Fibroblast of peridontal ligament (primary cell): ENCODE results near the gene JOSD2.
A peak's percentile ranks its signal among the peaks of the same experiment; 100 is the strongest.

Experiments
- DNase-seq: peaks from one replicate; pipeline ENCODE4 v3.0.0-alpha.2; 2010; ENCODE audit errors: extremely low read depth

The JOSD2 gene, protein sequence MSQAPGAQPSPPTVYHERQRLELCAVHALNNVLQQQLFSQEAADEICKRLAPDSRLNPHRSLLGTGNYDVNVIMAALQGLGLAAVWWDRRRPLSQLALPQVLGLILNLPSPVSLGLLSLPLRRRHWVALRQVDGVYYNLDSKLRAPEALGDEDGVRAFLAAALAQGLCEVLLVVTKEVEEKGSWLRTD

DNA sequence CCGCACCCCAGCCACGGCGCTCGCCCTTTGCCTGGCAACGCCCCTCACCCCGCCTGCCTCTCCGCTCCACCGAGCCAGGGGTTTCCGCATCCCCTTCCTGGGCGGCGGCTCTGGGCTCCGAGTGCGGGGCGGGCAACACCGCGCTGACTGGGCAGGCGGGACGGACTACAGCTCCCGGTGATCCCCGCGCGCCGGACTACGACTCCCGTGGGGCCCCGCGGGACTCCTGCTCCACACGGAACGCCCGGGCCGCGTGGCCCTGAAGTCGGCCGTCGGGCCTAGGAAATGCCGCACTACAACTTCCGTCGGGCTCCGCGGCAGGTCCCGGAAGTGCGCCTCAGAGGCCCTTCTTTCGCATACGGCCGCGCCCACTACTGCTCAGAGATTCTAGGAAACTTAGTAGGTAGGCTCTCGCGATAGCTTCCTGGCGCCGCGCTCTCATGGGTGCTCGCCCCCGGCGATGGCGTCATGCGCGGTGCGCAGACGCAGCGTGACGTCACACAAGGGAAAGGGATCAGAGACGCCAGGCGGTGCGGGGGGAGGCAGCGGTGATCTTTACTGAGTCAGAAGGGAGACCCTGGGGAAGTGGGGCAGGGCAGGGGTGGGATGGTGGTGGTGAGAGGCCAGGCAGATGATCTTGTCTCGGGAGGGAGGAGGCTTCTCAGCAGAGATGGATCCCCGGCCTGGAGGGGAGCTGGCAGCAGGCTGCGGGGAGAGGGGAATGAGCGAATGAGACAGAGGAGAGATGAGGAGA is at the start of gene JOSD2:
Gene JOSD2, minus strand, starts transcription at position 123 of the 754 bp plus-strand sequence. CDS start 760 bp downstream, outside the sequence.
- DNase-seq, result peak; percentile 99

DNA sequence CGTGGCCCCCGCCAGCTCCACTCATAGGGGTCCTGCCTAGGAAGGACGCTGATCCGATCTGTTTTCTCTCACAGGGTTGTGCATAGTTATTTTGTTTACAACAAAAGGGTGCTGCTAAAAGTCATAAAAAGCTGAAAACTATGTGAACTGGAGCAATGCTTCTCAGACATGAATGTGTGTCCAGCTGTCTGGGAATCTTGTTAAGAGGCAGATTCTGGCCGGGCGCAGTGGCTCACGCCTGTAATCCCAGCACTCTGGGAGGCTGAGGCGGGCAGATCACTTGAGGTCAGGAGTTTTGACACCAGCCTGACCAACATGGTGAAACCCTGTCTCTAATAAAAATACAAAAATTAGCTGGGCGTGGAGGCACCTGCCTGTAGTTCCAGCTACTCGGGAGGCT is 48.6 kb upstream of the JOSD2 start:
- no peak for DNase-seq

DNA sequence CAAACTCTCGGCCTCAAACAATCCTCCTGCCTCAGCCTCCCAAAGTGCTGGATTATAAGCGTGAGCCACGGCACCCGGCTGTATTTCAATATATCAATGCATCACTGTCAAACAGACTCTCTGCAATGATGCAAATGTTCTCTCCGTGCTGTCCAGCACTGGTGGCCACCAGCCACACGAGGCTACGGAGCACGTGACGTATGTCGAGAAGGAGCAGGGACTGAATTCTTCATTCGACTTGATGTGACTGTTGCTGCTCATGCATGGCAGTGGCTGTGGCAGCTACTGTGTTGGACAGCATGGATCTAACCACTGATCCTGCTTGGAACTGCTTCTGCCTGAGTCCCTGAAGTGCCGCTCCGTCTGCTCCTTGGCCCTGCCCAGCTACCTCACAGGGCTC is 47.5 kb upstream of the JOSD2 start:
- DNase-seq, result no peak

DNA sequence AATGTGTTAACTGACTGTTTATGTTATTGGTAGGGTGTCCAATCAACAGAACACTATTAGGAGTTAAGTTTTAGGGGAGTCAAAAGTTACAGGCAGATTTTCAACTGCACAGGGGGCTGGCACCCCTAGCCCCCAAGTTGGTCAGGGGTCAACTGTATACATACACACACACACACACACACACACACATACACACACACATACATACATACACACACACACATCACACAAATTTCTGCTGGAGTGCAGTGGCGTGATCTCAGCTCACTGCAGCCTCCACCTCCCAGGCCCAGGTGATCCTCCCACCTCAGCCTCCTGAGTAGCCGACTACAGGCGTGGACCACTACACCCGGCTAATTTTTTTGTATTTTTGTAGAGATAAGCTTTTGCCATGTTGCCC is 47.0 kb upstream of the JOSD2 start:
- no peak for DNase-seq

DNA sequence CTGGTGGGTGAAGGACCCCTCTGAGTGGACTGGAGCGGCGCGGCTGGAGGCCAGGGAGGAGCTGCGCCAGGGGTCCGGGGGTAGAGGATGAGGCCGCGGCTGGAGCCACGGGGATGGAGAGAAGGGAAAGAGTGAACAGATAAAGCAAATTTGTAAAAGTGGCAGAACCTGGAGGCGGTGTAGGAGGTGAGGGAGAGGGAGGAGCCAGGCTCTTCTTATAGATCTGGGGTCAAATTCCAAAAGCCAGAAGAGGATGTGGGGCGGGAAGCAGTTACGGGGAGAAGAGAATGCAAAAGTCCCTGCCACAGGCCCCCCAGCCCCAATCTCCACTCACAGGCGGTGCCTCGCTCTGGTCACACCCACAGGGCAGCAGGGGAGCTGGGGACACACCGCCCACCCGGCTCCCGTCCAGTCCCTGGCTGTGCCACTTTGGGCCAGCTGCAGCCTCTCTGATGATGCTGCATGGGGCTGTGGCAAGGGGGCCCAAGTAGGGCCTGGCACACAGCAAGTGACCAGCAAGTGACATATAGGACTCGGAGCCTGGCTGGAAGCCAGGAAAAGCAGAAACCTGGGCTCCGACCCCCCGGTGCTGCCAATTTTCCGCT is 46.1 kb upstream of the JOSD2 start:
- DNase-seq, result no peak

DNA sequence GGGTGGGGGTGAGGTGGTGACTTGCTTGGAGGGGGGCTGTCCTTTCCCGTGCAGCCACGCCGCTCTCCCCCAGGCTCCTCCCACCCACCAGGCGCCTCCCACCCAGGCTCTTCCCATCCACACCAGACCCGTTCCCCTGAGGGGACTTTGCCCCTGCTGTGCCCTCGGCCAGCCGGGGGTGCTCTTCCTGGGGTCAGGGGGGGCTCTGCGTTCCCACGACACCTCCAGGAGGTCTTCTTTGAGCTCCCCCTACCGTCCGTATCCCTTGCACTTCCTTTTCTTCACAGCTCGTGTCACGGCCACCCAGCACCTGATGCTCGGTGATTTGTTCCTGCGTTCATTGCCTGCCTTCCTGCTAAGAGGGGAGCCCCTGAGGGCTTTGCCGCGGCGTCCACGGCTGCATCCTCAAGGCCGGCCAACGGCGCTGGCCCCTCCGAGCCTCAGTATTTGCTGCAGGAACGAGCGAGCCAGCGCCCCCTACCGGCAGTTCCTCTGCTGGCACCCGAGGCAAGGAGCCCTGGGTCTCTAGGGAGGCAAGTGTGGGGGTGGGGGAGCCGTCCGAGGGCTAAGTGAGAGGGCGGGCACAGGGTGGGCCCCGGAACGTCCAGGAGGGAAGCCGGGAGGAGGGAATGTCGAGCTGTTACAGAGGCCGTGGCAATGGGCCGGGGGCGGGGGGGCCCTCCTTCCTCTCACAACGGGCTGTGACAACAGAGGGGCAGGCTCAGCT is 45.5 kb upstream of the JOSD2 start:
- DNase-seq, result peak; percentile 30

DNA sequence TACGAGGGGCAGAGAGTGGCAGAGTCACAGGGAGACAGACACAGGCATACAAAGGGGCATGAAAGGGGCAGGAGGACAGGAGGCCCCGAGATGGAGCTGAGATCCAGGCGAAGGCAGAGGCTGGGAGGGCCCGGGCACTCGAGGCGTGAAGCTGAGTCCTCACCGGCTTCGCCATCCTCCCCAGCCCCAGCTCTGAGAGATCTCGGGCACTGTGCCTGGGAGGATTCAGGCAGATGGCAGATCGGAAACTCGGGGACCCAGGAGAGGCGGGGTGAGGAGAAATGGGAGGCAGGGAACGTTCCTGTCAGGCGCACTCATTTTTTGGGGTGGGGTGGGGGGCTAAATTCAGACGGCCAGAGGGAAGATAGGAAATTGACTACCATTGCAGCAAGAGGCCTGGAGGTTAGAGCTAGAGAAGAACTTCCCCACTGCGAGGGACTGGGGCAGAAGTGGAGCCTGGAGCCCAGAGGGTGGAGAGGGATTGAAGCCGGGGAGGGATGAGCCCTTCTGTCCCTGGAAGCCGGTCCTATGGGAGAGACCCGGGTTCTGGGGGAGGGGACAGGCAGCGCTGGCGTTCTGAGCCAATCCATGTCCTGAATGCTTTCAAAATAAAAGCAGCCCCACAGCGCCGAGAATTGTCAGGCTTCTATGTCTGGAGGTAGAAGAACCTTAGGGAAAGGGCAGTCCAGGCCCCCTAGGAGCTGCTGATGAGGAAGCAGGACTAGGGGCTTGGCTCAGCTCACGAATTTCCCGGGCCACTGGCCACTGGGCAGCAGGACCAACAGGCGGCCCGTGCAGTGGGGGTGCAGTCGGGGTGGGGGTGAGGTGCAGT is 44.7 kb upstream of the JOSD2 start:
- DNase-seq, result no peak

DNA sequence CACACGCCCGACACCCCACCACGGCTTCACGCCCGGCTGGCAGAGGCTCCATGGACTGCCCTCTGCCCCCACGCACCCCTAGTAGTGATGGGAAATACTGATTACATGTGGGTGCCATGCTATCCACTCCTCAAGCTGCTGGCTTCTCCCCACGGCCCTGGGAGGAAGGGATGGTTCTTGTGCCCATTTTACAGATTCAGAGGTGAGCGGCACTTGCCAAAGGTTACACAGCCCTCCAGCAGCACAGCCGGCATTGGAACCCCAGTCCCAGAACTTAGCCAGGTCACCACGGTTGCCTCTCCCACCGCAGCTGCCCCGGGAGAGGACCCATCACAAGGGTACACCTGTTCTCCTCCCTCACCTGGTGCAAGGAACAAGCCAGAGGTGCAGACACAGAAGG is 44.0 kb upstream of the JOSD2 start:
- DNase-seq, result no peak

DNA sequence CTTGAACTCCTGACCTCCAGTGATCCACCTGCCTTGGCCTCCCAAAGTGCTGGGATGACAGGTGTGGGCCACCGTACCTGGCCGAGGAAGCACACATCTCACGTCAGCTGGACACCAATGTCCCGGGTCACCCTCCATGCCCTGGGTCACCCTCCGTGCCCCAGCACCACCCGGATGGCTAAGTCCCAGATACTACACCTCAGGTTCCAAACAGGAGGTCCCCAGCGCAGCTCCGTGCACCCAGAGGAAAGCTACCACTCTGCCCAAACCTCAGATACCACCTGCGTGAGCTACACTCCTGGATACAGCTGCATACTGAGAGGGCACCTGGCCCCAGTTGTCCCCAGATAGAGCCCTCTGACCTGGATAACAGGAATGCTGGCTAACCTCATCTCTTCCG is 43.2 kb upstream of the JOSD2 start:
- DNase-seq, result no peak

DNA sequence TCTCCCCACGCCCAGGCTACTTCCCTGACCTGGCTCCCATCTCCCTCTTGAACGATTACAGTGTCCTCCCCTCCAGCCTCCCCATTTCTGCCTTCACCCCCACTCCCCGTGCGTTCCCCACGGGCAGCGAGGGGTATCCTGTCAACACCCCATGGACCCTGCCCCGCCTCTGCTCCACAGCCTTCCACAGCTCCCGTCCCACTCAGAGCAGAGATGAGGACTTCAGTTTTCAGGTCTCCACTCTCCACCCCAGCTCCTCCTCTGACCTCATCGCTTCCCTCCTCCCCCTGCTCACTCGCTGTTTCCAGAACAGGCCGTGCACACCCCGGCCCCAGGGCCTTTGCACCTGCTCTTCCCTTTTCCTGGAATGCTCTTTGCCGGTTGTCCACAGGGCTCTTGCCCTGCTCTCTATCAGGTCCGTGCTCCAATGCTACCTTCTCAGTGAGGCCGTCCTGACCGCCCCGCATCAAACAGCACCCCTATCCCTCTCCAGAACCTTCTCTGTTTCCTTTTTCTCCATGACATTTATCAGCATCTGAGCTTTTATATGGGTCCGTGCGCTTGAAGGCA is 42.2 kb upstream of the JOSD2 start:
- DNase-seq, result no peak

DNA sequence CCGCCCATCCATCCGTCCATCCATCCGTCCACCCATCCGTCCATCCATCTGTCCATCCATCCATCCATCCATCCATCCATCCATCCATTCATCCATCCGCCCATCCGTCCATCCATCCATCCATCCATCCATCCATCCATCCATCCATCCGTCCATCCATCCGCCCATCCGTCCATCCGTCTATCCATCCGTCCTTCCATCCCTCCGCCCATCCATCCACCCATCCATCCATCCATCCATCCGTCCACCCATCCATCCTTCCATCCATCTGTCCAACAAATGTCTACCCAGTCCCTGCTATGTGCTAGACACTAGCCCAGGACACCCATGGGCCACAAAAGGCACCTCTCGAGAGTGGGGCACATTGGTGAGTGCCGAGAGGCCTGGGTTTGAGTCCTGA is 41.5 kb upstream of the JOSD2 start:
- no peak for DNase-seq

DNA sequence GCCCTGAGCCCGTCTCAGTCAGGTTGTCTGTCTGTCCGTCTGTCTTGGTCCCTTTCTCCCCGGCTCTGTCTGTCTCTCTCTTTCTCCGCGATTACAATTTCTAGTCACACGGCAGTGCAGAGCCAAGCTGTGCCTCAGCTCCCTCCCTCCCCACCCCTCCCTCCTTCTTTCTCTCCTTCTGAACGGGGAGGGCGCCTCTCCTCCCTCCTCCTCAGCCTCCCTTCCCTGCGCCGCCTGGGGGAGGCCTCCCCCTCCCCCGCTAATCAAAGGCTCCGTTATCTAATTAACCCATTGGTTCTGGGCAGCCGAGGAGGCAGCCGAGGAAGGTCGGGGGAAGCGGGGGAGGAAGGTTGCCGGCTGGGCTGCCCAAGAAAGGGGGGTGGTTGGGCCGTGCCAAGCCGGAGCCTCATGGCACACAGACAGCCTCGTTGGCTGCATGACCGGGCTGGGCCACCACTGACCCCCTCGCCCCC is 40.8 kb upstream of the JOSD2 start:
- DNase-seq, result no peak

DNA sequence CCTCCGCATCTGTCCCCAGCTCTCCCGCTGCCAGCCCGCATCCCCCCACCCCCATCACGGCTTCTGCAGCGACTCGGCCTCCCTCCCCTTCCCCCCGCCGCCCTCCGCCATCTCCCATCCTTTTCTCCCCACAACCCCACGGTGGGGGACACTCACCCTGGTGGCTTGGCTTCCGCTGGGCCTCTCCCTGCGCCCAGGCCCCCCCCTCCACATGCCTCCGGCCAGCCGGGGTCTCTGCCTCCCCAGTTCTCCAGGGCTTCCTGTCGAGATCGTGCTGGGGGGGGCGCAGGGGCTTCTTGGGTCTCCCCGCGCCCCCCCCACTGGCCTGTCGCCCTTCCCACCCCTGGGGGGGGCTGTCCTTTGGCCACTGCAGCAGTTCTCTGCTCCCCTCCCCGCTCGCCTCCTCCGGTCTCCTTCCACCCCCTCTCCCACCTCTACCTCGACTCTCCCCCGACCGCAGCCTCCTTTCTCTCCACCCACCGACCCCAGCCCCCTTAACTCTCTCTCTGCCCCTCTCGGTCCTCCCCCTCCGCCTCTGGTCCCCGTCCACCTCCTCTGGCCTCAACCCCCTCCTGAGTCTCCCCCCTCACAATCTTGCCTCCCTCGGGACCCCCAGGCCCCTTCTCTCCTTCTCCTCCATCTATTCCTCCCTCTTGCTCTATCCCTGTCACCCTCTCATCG is 40.2 kb upstream of the JOSD2 start:
- no peak for DNase-seq

DNA sequence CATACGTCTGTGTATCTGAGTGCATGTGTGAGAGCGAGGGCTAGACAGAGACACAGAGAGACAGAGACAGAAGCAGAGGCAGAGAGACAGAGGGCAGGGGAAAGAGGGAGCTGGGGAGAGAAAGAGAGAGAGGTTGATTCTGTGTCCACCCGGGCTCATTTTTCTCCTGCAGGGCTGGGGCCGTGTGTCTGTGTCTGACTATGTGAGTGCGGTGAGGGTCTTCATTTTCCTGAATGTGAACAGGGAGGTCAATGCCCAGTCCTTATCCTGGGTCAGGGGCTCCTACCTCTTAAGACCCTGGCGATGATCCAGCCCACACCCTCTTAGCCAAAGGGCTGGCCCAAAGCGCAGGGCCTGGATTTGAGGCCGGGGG is 39.6 kb upstream of the JOSD2 start:
- no peak for DNase-seq

DNA sequence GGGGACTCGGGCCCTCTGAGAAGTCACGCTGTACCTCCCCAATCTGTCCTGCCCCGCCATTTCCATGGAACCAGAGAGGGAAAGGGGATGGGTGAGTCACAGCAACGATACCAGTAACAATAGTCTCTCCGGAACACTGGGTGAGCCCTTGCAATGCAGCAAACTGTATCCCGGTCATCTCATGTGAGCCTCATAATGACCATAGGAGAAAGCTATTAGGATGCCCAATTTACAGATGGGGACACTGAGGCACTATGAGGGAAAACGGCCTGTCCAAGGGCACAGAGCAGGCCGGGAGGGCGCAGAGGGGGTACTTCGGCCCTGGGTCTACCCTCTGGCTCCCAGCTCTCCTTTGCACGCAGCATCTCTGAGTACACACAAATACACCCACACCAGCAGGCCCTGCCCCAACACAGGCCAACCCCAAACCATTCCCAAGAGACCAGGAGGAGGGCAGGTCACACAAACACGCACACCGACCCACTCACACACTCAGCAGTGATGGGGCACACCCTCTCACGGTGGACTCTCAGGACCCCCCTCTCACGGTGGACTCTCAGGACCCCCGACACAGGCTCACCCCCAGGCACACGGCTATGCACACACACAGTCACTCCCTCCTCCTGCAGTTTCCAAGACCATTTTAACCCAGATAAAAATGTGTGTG is 39.1 kb upstream of the JOSD2 start:
- no peak for DNase-seq

DNA sequence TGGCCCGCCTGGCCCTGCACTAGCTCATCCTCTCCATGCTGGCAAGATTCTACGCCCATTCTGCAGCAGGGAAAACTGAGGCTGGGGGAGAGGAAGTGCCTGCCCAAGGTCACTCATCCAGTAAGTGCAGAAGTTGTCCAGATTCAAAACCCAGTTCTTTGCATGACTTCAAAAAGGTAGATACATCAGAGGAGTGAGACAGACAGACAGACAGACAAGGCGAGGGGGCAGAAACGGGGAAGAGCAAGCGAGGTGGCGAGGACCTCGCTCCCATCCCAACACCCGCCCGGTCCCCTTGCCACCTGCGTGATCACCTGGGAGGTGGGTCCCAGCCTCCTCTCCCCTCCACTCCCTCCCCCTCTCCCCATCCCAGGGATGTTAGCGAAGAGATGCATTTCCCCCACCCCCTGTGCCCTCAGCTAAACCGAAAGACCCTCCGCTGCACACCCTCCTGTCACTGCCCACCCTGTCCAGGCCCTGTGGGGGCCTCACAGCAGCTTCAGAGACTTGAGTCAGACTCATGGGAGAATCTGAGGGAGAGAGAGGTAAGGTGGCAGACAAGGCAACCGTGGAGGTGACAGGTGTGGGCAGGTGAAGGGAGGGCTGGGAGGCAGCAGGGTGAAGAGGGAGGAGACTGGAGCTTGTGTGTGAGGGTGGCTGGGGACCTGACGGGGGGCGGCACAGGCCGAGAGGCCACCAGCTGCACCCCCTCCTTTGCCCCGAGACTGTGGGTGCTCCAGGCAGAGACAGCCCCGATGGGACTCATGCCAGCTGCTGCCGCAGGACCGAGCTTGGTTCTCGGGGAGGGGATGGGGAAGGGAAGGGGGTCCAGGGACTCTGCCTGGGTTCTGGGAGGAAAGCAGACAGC is 38.3 kb upstream of the JOSD2 start:
- DNase-seq, result no peak

DNA sequence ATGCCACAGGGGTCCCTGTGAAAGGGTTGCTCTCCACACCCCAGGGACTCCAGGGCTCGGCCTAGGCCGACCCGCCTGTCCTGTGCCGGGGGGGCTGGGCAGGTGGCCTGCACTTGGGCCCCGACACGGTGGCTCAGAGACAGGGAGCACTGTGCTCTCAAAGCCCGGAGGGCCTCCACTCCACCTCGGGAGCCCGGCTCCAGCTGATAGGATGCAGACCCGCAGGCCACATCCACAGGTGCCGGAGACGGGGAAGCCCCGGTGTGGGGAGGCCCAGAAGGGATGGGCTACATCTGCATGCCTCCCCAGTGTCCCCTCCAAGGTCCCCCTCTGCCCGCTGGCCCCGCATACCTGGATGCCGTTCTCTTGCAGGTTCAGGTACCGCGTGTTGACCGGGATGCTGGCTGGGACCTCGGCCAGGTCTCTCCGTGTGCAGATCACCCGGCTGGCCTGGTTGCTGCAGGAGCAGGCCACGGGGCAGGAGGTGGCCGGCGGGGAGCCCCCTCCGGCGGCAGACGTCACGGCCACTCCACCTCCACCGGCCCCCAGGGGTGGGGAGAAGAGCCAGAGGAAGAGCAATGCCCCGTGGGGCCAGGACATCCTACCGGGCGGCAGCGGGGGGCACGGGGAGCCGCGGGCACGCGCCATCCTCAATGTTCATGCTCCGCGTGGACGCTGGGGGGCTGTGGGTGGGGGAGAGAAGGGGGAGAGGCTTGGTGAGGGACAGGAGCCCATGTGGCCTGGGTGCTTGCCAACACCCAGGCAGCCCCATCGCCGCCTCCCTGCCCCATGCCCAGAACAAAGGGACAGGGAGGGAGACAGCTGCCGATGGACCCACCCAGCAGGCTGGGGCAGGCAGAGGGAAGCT is 37.4 kb upstream of the JOSD2 start:
- no peak for DNase-seq
